Measurements from ENCODE around the gene FOXL2. TPM values are rescaled to one million over a fixed set of nuclear protein-coding genes. Genes with fewer than 3 reads are reported as not detected.

Gene FOXL2
- total and polyA plus RNA-seq, 9 of the 15 experiments (the other 6 are each of a cell fraction or from before 2014, with no cell fraction given) = 0.27 to 22.1 (median 3.2) TPM

DNA sequence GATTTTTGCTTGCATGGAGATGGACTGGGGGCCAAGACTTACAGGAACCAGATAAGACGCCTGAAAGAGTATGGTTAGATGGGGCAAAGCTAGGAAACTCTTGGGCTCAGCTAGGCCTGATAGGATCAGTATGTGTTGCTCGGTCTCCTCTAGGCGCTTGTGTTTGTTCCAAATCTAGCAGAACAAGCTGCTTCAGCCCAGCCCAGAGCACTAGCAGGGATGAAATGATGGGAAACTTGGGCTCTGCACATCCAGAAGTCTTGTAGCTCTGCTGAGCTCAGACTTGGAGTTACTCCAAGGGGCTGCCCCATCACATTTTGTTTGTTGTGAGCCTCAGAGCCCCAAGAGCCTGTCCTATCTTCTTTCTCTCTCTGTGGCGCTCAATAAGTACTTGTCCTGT lies 34.7 kb downstream of the FOXL2 start (continued):
- TF ChIP-seq, protein P1, sequence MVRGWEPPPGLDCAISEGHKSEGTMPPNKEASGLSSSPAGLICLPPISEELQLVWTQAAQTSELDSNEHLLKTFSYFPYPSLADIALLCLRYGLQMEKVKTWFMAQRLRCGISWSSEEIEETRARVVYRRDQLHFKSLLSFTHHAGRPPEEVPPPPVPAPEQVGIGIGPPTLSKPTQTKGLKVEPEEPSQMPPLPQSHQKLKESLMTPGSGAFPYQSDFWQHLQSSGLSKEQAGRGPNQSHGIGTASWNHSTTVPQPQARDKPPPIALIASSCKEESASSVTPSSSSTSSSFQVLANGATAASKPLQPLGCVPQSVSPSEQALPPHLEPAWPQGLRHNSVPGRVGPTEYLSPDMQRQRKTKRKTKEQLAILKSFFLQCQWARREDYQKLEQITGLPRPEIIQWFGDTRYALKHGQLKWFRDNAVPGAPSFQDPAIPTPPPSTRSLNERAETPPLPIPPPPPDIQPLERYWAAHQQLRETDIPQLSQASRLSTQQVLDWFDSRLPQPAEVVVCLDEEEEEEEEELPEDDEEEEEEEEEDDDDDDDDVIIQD (CRISPR knock-in tag; IDR thresholded peaks at IDR 0.05) = no peak
- no peak for TF ChIP-seq RAD51 (IDR thresholded peaks at IDR 0.05; ENCODE audit: borderline replicate concordance, low read depth)
- TF ChIP-seq CTBP1 (IDR thresholded peaks at IDR 0.05; ENCODE audit: borderline replicate concordance) = peak; percentile 52; the same call in 1 of the 2 replicates
- no peak for TF ChIP-seq MAFF (IDR thresholded peaks at IDR 0.05; ENCODE audit: low read length)
- 0 out of 2 replicates have a peak, but pooled peaks have one; percentile 28 for TF ChIP-seq KAT7 (CRISPR knock-in tag; IDR thresholded peaks at IDR 0.05; ENCODE audit: borderline replicate concordance)
- no peak for TF ChIP-seq C11orf30 (IDR thresholded peaks at IDR 0.05; ENCODE audit: low read depth)
- peak; percentile 49 for TF ChIP-seq NFIC (IDR thresholded peaks at IDR 0.05)
- TF ChIP-seq ZZZ3 (IDR thresholded peaks at IDR 0.05) = no peak
- TF ChIP-seq CBX5 (IDR thresholded peaks at IDR 0.05; ENCODE audit: borderline replicate concordance, low read depth) = no peak
- peak; percentile 40 for TF ChIP-seq ARID1B (IDR thresholded peaks at IDR 0.05)
- no peak for TF ChIP-seq ZNF717 (CRISPR knock-in tag; IDR thresholded peaks at IDR 0.05)
- TF ChIP-seq MTA3 (IDR thresholded peaks at IDR 0.05; ENCODE audit: borderline replicate concordance) = 0 out of 2 replicates have a peak, but pooled peaks have one; percentile 37
- 0 out of 2 replicates have a peak, but pooled peaks have one; percentile 33 for TF ChIP-seq ATF7 (IDR thresholded peaks at IDR 0.05)
- TF ChIP-seq TAL1 (IDR thresholded peaks at IDR 0.05) = 0 out of 2 replicates have a peak, but pooled peaks have one; percentile 5
- no peak for TF ChIP-seq TRIM24 (IDR thresholded peaks at IDR 0.05)
- TF ChIP-seq ZNF175 (CRISPR knock-in tag; IDR thresholded peaks at IDR 0.05; ENCODE audit: low read depth) = no peak
- TF ChIP-seq, protein P2, sequence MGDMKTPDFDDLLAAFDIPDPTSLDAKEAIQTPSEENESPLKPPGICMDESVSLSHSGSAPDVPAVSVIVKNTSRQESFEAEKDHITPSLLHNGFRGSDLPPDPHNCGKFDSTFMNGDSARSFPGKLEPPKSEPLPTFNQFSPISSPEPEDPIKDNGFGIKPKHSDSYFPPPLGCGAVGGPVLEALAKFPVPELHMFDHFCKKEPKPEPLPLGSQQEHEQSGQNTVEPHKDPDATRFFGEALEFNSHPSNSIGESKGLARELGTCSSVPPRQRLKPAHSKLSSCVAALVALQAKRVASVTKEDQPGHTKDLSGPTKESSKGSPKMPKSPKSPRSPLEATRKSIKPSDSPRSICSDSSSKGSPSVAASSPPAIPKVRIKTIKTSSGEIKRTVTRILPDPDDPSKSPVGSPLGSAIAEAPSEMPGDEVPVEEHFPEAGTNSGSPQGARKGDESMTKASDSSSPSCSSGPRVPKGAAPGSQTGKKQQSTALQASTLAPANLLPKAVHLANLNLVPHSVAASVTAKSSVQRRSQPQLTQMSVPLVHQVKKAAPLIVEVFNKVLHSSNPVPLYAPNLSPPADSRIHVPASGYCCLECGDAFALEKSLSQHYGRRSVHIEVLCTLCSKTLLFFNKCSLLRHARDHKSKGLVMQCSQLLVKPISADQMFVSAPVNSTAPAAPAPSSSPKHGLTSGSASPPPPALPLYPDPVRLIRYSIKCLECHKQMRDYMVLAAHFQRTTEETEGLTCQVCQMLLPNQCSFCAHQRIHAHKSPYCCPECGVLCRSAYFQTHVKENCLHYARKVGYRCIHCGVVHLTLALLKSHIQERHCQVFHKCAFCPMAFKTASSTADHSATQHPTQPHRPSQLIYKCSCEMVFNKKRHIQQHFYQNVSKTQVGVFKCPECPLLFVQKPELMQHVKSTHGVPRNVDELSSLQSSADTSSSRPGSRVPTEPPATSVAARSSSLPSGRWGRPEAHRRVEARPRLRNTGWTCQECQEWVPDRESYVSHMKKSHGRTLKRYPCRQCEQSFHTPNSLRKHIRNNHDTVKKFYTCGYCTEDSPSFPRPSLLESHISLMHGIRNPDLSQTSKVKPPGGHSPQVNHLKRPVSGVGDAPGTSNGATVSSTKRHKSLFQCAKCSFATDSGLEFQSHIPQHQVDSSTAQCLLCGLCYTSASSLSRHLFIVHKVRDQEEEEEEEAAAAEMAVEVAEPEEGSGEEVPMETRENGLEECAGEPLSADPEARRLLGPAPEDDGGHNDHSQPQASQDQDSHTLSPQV (IDR thresholded peaks at IDR 0.05) = peak; percentile 68
- peak; percentile 35; the same call in 1 of the 2 replicates for TF ChIP-seq JUND (IDR thresholded peaks at IDR 0.05; ENCODE audit: borderline replicate concordance, low read depth, low read length)
- TF ChIP-seq JUND (tag; IDR thresholded peaks at IDR 0.05; ENCODE audit: borderline replicate concordance, low read depth, low read length) = peak; percentile 29; the same call in 1 of the 3 replicates
- no peak for TF ChIP-seq KAT2B (IDR thresholded peaks at IDR 0.05; ENCODE audit: low read depth, low read length)
- TF ChIP-seq, protein P3, sequence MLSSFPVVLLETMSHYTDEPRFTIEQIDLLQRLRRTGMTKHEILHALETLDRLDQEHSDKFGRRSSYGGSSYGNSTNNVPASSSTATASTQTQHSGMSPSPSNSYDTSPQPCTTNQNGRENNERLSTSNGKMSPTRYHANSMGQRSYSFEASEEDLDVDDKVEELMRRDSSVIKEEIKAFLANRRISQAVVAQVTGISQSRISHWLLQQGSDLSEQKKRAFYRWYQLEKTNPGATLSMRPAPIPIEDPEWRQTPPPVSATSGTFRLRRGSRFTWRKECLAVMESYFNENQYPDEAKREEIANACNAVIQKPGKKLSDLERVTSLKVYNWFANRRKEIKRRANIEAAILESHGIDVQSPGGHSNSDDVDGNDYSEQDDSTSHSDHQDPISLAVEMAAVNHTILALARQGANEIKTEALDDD (IDR thresholded peaks at IDR 0.05) = 0 out of 2 replicates have a peak, but pooled peaks have one; percentile 16
- 0 out of 2 replicates have a peak, but pooled peaks have one; percentile 25 for TF ChIP-seq RBFOX2 (IDR thresholded peaks at IDR 0.05; ENCODE audit: low read depth, low read length)
- TF ChIP-seq SIN3A (IDR thresholded peaks at IDR 0.05; ENCODE audit: borderline replicate concordance in 2 of 2, control insufficient read depth in 1 of 2, low read depth in 2 of 2, low read length in 2 of 2) = no peak
- no peak for TF ChIP-seq ERF (CRISPR knock-in tag; IDR thresholded peaks at IDR 0.05)
